ENCODE data around the gene B3GALT6. TPM values are rescaled to one million over a fixed set of nuclear protein-coding genes. Genes with fewer than 3 reads are reported as not detected.

Gene B3GALT6
- total RNA-seq, 5 donors from 2014 or later (not counting 1 experiment from before 2014, with no cell fraction given), result 10.0 to 30.4 (median 25.1) TPM

- H3K27ac ChIP-seq (ENCODE audit: low read length), result peak overlapping the region; percentile 57
- 9% methylated on average over 26 of the region's 31 CpGs for WGBS (ENCODE audit: insufficient coverage)
- peak overlapping the region in 1 of 2 donors; percentile 53 for H3K4me3 ChIP-seq (ENCODE audit: control insufficient read depth in 1 of 2, extremely low read depth in 1 of 2, low read length in 1 of 2)
- Mint-ChIP-seq H3K27me3 (no peaks in the 10 kb centered on the region), H3K27ac (peak overlapping the region in 1 of 2 donors; percentile 4), H3K4me3 (peak overlapping the region; percentile 34 to 72 (median 43)), H3K4me1 (peaks cover 15 to 32% (median 16%) of the 10 kb centered on the region in 3 donors), H3K36me3 (no peaks in the 10 kb centered on the region), H3K9me3 (no peaks in the 10 kb centered on the region)
- CTCF ChIA-PET, result no interaction called here
- H3K27me3 ChIP-seq (replicated peaks in 1 of 2; ENCODE audit: control insufficient read depth in 2 of 2, extremely low read depth in 1 of 2, insufficient read depth in 2 of 2, low read length in 1 of 2), result peaks cover 0 to 38% of the 10 kb centered on the region in 2 experiments
- DNase-seq (peak in 2 of 35 experiments; percentile 0 to 2), ATAC-seq (replicated peaks in 1 of 4) (no peak)
- POLR2A ChIA-PET, result no interaction called here
- no peaks in the 10 kb centered on the region for H3K36me3 ChIP-seq (ENCODE audit: control insufficient read depth in 2 of 2, extremely low read depth in 1 of 2, insufficient read depth in 1 of 2, low read length in 1 of 2)
- peaks cover 8 to 54% of the 10 kb centered on the region in 2 experiments for H3K4me1 ChIP-seq (ENCODE audit: control insufficient read depth in 1 of 2, extremely low read depth in 1 of 2, insufficient read depth in 2 of 2, low read length in 2 of 2)
- H3K9me3 ChIP-seq, result no peaks in the 10 kb centered on the region
Measured at GRCh38 chr1:1205769-1206375, 26.2 kb upstream of the B3GALT6 start.

DNA sequence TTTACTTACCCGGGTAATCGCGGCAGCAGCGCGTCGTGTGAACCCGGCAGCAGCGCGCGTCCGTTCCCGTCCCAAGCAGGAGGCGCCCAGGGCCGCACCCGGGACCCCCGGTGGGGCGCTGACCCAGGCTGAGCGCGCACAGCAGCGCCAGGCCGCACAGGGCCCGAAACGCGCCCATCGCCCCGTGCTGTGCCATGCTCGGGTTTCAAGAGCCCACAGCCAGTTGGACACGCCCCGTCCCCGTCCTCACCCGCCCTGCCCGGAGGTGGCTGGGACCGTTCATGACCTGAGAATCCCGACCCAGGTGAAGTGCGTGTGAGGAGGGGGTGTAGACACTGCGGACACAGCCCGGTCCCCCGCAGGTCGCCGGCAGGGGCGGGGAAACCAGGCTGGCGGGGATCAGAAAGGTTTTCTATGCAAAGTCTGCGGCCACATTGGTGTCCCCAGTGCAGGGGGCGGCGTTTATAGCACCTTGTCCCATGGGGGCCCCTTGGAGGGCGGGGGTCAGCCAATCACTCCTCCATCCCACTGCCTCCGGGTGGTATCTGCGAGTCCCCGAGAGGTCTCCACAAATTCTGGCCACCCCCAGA is 25.6 kb upstream of the B3GALT6 start, which contains the start of gene TNFRSF18:
TSS of gene TNFRSF18 (minus strand) at position 217 of the 590 bp plus-strand sequence. CDS start at position 196, 21 bp downstream.
- H3K27me3 Mint-ChIP-seq, result no peaks in the 10 kb centered on the region
- DNase-seq (peak in 5 of 35 experiments; percentile 27 to 58 (median 37)), ATAC-seq (replicated peaks in 1 of 4) (peak in 2 of 4 experiments; percentile 14 to 23)
- H3K4me1 ChIP-seq (ENCODE audit: control insufficient read depth in 1 of 2, extremely low read depth in 1 of 2, insufficient read depth in 2 of 2, low read length in 2 of 2), result peaks cover 8 to 55% of the 10 kb centered on the region in 2 experiments
- H3K36me3 ChIP-seq (ENCODE audit: control insufficient read depth in 2 of 2, extremely low read depth in 1 of 2, insufficient read depth in 1 of 2, low read length in 1 of 2), result no peaks in the 10 kb centered on the region
- H3K4me3 Mint-ChIP-seq, result peak within 1 kb of the TSS; percentile 43 to 72 (median 52)
- WGBS (ENCODE audit: insufficient coverage), result 2% methylated on average over 48 of the region's 49 CpGs
- H3K27me3 ChIP-seq (replicated peaks in 1 of 2; ENCODE audit: control insufficient read depth in 2 of 2, extremely low read depth in 1 of 2, insufficient read depth in 2 of 2, low read length in 1 of 2), result peaks cover 0 to 38% of the 10 kb centered on the region in 2 experiments
- peak within 1 kb of the TSS; percentile 57 for H3K27ac ChIP-seq (ENCODE audit: low read length)
- H3K4me3 ChIP-seq (ENCODE audit: control insufficient read depth in 1 of 2, extremely low read depth in 1 of 2, low read length in 1 of 2), result peak within 1 kb of the TSS in 1 of 2 donors; percentile 53
- H3K27ac Mint-ChIP-seq, result peak within 1 kb of the TSS in 1 of 2 donors; percentile 4
- H3K9me3 Mint-ChIP-seq, result no peaks in the 10 kb centered on the region
- no peaks in the 10 kb centered on the region for H3K9me3 ChIP-seq
- ChIA-PET POLR2A (no interaction called here), CTCF (no interaction called here)
- no peaks in the 10 kb centered on the region for H3K36me3 Mint-ChIP-seq
- H3K4me1 Mint-ChIP-seq, result peaks cover 15 to 35% (median 18%) of the 10 kb centered on the region in 3 donors

DNA sequence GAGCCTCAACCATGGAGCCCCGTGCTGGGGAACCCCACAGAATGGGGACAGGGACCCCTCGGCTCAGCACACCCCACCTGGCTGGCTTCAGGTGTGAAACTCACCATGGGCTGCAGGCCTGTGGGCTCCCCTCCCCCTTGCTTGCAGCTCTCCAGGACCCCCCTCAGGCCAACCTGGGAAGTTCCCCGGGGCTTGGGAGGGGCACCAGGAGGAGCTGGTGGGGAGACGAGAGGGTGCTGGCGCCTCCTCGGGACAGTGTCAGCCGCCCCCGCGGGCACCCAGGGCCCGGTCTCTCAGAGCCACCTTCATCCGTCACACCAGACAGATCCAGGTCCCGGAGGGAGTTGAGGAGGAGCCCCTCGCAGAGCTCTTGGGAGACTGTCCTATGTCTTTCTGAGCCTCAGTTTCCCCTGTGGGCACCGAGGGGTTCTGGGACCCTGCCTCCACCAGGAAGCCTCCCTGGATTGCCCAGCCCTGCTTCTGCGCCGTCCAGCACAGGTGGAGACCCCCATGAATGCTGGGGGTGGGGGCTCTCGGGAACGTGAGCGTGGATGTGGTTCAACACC is 25.0 kb upstream of the B3GALT6 start:
- peaks cover 15 to 35% (median 18%) of the 10 kb centered on the region in 3 donors for H3K4me1 Mint-ChIP-seq
- Histone ChIP-seq H3K27ac (ENCODE audit: low read length) (peak overlapping the region; percentile 34), H3K9me3 (no peaks in the 10 kb centered on the region), H3K4me1 (ENCODE audit: control insufficient read depth in 1 of 2, extremely low read depth in 1 of 2, insufficient read depth in 2 of 2, low read length in 2 of 2) (peaks cover 8 to 61% of the 10 kb centered on the region in 2 experiments), H3K4me3 (ENCODE audit: control insufficient read depth in 1 of 2, extremely low read depth in 1 of 2, low read length in 1 of 2) (peak overlapping the region in 1 of 2 donors; percentile 53), H3K27me3 (replicated peaks in 1 of 2; ENCODE audit: control insufficient read depth in 2 of 2, extremely low read depth in 1 of 2, insufficient read depth in 2 of 2, low read length in 1 of 2) (peaks cover 0 to 38% of the 10 kb centered on the region in 2 experiments), H3K36me3 (ENCODE audit: control insufficient read depth in 2 of 2, extremely low read depth in 1 of 2, insufficient read depth in 1 of 2, low read length in 1 of 2) (no peaks in the 10 kb centered on the region)
- no peaks in the 10 kb centered on the region for H3K36me3 Mint-ChIP-seq
- no peaks in the 10 kb centered on the region for H3K9me3 Mint-ChIP-seq
- 59% methylated on average over 15 of the region's 19 CpGs for WGBS (ENCODE audit: insufficient coverage)
- peak overlapping the region; percentile 43 to 72 (median 52) for H3K4me3 Mint-ChIP-seq
- CTCF ChIA-PET, result no interaction called here
- DNase-seq (peak in 3 of 35 experiments; percentile 2 to 30 (median 2)), ATAC-seq (replicated peaks in 1 of 4) (no peak)
- no peaks in the 10 kb centered on the region for H3K27me3 Mint-ChIP-seq
- H3K27ac Mint-ChIP-seq, result no peak overlapping the region
- POLR2A ChIA-PET, result no interaction called here

GRCh38 chr1:1207571-1207892 is 24.5 kb upstream of the B3GALT6 start:
- no peaks in the 10 kb centered on the region for H3K9me3 ChIP-seq
- H3K36me3 Mint-ChIP-seq, result no peaks in the 10 kb centered on the region
- ChIA-PET CTCF (no interaction called here), POLR2A (no interaction called here)
- ATAC-seq (replicated peaks in 1 of 4), result no peak
- peaks cover 8 to 66% of the 10 kb centered on the region in 2 experiments for H3K4me1 ChIP-seq (ENCODE audit: control insufficient read depth in 1 of 2, extremely low read depth in 1 of 2, insufficient read depth in 2 of 2, low read length in 2 of 2)
- WGBS (ENCODE audit: insufficient coverage), result 56% methylated on average over 5 of the region's 11 CpGs
- H3K4me1 Mint-ChIP-seq, result peaks cover 15 to 36% (median 18%) of the 10 kb centered on the region in 3 donors
- H3K4me3 Mint-ChIP-seq, result peak overlapping the region; percentile 74 to 85 (median 83)
- H3K4me3 ChIP-seq (ENCODE audit: control insufficient read depth in 1 of 2, extremely low read depth in 1 of 2, low read length in 1 of 2), result no peak overlapping the region
- no peaks in the 10 kb centered on the region for H3K36me3 ChIP-seq (ENCODE audit: control insufficient read depth in 2 of 2, extremely low read depth in 1 of 2, insufficient read depth in 1 of 2, low read length in 1 of 2)
- no peaks in the 10 kb centered on the region for H3K27me3 Mint-ChIP-seq
- H3K9me3 Mint-ChIP-seq, result no peaks in the 10 kb centered on the region
- peak overlapping the region; percentile 83 for H3K27ac ChIP-seq (ENCODE audit: low read length)
- no peak for DNase-seq
- H3K27ac Mint-ChIP-seq, result peak overlapping the region in 1 of 2 donors; percentile 94
- peaks cover 0 to 38% of the 10 kb centered on the region in 2 experiments for H3K27me3 ChIP-seq (replicated peaks in 1 of 2; ENCODE audit: control insufficient read depth in 2 of 2, extremely low read depth in 1 of 2, insufficient read depth in 2 of 2, low read length in 1 of 2)

GRCh38 chr1:1208713-1209433 is 23.2 kb upstream of the B3GALT6 start:
- POLR2A ChIA-PET, result no interaction called here

More at GRCh38 chr1:1208713-1209433, 23.2 kb upstream of the B3GALT6 start:
- WGBS (ENCODE audit: insufficient coverage), result 24% methylated on average over 24 of the region's 38 CpGs
- H3K4me3 ChIP-seq (ENCODE audit: control insufficient read depth in 1 of 2, extremely low read depth in 1 of 2, low read length in 1 of 2), result peak overlapping the region; percentile 17 to 41
- H3K36me3 Mint-ChIP-seq, result no peaks in the 10 kb centered on the region
- H3K4me3 Mint-ChIP-seq, result peak overlapping the region; percentile 74 to 85 (median 83)
- CTCF ChIA-PET, result no interaction called here
- DNase-seq, result peak in 18 of 35 experiments; percentile 32 to 67 (median 40)
- no peaks in the 10 kb centered on the region for H3K9me3 Mint-ChIP-seq
- no peaks in the 10 kb centered on the region for H3K36me3 ChIP-seq (ENCODE audit: control insufficient read depth in 2 of 2, extremely low read depth in 1 of 2, insufficient read depth in 1 of 2, low read length in 1 of 2)
- H3K27ac ChIP-seq (ENCODE audit: low read length), result peak overlapping the region; percentile 83
- peak in 2 of 4 experiments; percentile 16 to 45 for ATAC-seq (replicated peaks in 1 of 4)
- H3K27me3 ChIP-seq (replicated peaks in 1 of 2; ENCODE audit: control insufficient read depth in 2 of 2, extremely low read depth in 1 of 2, insufficient read depth in 2 of 2, low read length in 1 of 2), result peaks cover 0 to 36% of the 10 kb centered on the region in 2 experiments
- peaks cover 15 to 38% (median 18%) of the 10 kb centered on the region in 3 donors for H3K4me1 Mint-ChIP-seq
- H3K27me3 Mint-ChIP-seq, result no peaks in the 10 kb centered on the region
- peak overlapping the region; percentile 94 to 95 for H3K27ac Mint-ChIP-seq
- H3K9me3 ChIP-seq, result no peaks in the 10 kb centered on the region
- H3K4me1 ChIP-seq (ENCODE audit: control insufficient read depth in 1 of 2, extremely low read depth in 1 of 2, insufficient read depth in 2 of 2, low read length in 2 of 2), result peaks cover 16 to 79% of the 10 kb centered on the region in 2 experiments

Measured in T-cell (primary cell).